A673 (cell line): ENCODE results near the gene SNX7.

ENCODE experiments used
- CTCF ChIP-seq: fragments of 300-800, 200-600 bp; sonication (generic); conservative IDR thresholded peaks from 2 replicates; pipeline ENCODE4 v1.5.1; 2017; ENCODE audit warnings: low read depth, mild to moderate bottlenecking, antibody characterized with exemption, low read length, moderate library complexity, mixed read lengths
- EZH2 ChIP-seq: fragments of 200-600 bp; sonication (generic); IDR thresholded peaks from 2 replicates; pipeline ENCODE4 v1.6.1; 2017; ENCODE audit warnings: borderline replicate concordance, low read depth, mild to moderate bottlenecking, mixed read lengths, antibody characterized with exemption, low read length; ENCODE audit not compliant: poor library complexity, severe bottlenecking

GRCh38 chr1:98688110-98688739 lies 26.7 kb downstream of the SNX7 start:
- TF ChIP-seq CTCF (no peak), EZH2 (no peak)
